ENCODE results near the gene NBR1.
"Not testable (repeated sequence)": the region's sequence is repeated elsewhere in the genome, so short reads cannot be mapped to it uniquely, and the experiment has no call there.

NBR1 gene

DNA sequence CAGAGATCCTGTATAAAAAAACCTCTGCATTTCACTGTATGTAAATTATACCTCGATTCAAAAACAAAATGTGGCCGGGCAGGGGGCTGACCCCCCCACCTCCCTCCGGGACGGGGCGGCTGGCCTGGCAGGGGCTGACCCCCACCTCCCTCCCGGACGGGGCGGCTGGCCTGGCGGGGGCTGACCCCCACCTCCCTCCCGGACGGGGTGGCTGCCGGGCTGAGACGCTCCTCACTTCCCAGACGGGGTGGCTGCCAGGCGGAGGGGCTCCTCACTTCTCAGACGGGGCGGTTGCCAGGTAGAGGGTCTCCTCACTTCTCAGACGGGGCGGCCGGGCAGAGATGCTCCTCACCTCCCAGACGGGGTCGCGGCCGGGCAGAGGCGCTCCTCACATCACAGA, 11.8 kb upstream of the NBR1 start:
- DNase-seq (ENCODE audit: low read depth, low spot score), result not testable (repeated sequence)

DNA sequence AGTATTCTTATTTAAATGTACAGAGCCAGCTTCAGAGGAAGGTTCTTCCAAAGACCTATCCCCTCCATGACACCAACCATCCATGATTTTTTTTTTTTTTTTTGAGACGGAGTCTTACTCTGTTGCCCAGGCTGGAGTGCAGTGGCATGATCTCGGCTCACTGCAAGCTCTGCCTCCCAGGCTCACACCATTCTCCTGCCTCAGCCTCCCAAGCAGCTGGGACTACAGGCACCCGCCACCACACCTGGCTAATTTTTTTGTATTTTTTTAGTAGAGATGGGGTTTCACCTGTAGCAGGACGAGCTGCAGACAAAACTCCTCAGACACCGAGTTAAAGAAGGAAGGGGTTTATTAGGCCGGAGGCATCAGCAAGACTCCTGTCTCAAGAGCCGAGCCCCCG, 11.1 kb upstream of the NBR1 start:
- DNase-seq (ENCODE audit: low read depth, low spot score), result not testable (repeated sequence)

DNA sequence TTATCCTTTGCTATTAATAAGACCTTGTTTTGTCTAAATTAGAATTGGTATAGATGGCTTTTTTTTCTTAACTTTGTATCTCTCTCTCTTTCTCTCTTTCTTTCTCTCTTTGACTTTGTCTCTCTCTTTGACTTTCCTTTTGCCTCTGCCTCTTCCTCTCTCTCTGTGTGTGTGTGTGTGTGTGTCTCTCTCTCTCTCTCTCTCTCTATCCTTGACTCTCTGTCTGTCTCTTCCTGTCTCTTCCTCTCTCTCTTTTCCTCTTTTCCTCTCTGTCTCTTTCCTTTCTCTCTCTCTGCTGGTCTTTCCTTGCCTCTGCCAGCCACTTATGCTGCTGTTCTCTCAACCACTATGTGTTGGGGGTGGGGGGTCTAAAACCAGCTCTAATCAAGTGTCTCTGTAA, 5.0 kb upstream of the NBR1 start:
- not testable (repeated sequence) for DNase-seq (ENCODE audit: low read depth, low spot score)

DNA sequence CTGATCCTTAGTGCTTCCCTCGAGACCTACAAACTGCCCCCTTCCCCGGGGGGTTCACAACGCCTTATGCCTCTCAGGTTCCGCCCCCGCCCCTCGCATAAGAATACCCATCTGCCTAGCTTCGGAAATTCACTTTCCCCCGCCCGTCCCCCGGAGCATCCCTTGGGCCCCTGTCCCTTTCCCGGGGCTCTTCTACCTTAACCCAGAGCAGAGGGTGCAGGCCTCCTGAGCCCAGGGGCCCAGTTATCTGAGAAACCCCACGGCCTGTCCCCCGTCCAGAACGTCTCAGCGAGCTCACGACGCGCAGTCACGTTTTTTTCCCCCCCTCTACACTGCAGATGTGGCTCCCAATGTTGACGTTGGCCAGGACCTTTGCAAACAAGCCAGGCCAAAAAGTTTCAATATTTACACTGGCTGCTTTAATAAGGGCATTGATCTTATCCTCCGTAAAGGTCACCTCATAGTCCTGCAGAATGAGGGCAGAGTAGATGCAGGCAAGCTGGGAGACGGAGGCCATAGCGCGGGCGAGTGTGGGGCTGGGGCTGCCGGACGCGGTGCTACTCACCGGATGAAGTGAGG, 1.4 kb upstream of the NBR1 start:
- DNase-seq (ENCODE audit: low read depth, low spot score), result no peak

DNA sequence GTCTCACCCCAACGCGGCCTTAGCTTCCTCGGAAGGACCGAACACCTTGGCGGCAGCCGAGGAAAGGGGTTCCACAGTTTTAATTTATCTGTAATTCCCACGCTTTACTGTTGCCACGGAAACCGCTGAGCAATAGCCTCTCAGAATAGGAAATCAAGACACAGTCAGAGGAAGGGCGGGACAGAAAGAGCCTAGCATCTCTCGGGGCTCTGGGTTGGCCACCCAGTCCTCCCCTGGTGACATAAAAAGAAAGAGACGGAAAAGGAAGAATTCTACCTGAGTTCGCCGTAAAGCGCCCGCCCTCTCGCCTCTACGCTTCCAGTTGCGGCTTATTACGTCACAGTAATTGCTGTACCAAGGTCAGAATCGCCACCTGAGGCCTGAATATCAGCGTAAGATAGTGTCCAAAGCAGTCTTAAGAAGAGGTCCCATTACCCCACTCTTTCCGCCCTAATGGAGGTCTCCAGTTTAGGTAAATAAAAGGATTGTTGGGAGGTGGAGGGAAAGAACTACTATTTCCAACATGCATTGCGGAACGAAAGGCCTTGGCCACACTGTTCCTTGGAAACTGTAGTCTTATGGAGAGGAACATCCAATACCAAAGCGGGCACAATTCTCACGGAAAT, 761 bp upstream of the NBR1 start:
- DNase-seq (ENCODE audit: low read depth, low spot score), result peak; percentile 80

DNA sequence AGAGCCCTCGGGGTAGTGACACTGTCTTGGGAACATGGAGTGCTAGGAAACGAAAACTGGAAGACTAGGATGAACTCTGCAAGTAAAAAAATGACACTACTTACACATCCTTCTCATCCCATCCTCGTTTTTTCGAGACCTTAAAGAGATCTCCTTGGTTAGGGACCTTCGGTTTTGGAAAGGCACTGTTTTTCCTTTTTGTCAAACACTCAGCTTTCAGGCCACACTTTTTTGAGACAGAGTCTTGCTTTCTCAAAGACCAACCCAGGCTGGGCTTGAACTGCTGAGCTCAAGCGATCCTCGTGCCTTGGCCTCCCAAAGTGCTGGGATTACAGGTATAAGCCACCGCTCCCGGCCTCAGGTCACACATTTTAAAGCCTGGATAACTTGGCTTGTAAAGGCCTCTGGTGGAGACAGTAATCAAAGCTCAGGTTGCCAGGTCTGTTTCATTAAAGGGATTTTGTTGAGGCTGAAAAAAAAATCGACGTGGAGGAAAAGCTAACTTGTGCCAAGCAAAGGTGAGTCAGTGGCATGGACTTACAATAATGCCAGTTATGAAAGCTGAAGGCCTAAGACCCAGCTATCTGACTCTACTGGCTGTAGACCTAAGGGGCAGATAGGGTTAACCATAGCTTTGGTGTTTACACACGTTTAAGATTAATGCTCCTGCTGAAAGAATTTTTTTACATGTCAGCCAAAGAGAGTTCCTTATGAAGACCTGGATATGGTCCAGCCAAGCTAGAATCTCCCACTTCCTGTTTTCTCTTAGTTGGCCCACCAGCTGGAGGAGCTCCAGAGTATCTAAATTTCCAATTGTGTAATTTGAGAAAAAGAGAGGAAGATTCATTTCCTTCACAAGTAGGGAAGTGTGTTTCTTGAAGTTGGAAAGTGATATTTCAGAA, 823 bp downstream of the NBR1 start:
- no peak for DNase-seq (ENCODE audit: low read depth, low spot score)

DNA sequence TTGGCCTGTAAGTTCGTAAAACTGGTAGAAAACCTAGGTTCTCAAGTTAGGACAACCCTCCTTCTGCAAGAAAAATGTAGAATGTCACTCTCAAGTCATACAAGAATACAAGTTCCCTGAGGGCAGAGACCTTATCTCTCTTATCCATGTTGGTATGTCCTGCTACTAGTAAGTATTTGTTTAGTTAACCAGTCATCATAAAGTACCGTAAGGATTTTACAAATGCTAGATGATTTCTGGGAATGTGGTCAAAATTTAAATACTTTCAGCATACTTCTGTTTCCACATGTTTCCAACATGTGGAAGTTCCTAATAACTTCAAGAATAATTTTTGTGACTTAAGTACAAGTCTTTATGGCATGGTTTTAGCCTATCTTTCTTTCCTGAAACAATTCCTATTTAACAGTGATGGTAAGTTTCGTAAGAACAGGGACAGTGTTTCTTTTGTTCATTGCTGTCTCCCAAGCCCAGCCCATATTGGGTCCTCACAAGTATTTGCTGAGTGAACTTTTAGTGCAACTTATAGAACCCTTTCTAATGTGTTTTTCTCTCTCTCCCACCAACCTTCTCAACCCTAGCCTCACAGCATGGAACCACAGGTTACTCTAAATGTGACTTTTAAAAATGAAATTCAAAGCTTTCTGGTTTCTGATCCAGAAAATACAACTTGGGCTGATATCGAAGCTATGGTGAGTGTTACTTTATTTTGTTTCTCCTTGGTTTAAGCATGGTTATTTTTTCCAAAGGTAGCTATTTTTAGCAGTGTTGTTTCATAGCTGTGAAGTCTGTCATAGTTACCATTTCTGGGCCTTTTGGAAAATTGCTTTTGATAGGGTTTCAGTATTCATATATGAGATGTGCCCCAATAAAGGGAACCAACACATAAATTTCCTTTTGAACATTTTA, 4.5 kb downstream of the NBR1 start:
- DNase-seq (ENCODE audit: low read depth, low spot score), result no peak

DNA sequence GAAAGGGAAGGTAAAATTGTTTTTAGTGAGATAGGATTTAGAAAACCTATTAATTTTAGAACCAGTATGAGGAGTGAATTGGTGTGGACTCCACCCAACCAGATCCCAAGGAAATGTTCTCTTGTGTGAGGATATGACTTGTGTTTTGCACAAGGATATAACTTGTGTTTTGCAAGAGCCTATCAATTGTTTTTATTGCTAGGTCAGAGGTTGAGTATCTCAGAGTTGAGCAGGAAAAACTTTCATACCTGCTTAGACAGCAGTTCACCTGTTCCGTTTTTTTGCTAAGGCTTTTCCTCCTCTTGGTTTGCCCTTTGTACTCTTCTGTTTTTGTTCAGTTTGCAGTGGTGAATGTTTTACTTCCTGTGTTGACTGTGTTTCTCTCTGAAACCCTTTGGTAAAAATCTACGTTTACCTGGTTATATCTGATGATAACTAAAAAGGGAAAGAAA, 5.1 kb downstream of the NBR1 start:
- DNase-seq (ENCODE audit: low read depth, low spot score), result no peak

DNA sequence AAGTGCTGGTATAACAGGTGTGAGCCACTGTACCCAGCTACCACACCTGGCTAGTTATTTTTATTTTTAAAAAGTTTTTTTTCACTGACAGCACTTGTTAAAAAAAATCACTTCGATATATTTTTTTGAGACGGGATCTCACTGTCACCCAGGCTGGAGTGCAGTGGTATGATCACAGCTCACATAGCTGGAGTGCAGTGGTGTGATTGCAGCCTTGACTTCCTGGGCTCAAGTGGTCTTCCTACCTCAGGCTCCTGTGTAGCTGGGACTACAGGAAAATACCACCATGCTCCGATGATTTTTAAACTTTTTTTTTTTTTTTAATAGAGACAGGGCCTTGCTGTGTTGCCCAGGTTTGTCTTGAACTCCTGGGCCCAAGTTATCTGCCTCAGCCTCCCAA, 12.9 kb downstream of the NBR1 start:
- no peak for DNase-seq (ENCODE audit: low read depth, low spot score)

DNA sequence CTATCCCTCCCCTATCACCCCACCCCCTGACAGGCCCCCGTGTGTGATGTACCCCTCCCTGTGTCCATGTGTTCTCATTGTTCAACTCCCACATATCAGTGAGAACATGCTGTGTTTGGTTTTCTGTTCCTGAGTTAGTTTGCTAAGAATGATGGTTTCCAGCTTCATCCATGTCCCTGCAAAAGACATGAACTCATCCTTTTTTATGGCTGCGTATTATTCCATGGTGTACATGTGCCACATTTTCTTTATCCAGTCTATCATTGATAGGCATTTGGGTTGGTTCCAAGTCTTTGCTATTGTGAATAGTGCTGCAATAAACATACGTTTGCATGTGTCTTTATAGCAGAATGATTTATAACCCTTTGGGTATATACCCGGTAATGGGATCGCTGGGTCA, 15.6 kb downstream of the NBR1 start:
- not testable (repeated sequence) for DNase-seq (ENCODE audit: low read depth, low spot score)

DNA sequence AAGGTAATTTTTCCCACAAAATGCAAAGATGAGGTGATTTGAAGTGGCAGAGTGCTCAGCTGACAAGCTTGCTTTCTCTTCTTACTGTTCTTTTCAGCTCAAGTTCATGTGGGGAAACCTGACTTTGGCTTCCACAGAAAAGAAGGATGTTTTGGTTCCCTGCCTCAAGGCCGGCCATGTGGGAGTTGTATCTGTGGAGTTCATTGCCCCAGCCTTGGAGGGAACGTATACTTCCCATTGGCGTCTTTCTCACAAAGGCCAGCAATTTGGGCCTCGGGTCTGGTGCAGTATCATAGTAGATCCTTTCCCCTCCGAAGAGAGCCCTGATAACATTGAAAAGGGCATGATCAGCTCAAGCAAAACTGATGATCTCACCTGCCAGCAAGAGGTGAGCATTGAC, 22.2 kb downstream of the NBR1 start:
- no peak for DNase-seq (ENCODE audit: low read depth, low spot score)

DNA sequence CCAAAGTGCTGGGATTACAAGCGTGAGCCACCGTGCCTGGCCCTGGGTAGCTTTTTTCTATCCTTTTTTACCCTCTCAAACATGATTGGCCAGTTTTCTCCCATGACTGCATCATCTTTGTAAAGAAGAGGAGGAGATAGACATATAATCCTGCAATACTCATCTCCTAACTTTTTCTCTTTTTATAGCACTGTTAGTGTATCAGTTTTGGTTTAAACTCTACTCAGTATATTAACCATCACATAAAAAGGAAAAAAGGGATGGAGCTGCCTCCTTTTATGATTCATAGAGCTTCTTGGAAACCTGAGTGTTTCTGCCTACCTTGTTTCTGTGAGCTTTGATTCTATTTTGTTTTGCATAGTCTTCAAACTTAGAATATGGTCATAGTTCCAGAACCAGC, 28.6 kb downstream of the NBR1 start:
- no peak for DNase-seq (ENCODE audit: low read depth, low spot score)

DNA sequence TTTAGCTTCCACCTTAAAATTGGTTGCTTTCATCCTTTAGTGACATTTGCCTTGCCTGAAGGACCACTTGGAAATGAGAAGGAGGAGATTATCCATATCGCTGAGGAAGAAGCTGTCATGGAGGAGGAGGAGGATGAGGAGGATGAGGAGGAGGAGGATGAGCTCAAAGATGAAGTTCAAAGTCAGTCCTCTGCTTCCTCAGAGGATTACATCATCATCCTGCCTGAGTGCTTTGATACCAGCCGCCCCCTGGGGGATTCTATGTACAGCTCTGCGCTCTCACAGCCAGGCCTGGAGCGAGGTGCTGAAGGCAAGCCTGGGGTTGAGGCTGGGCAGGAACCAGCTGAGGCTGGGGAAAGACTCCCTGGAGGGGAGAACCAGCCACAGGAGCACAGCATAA, 29.1 kb downstream of the NBR1 start:
- no peak for DNase-seq (ENCODE audit: low read depth, low spot score)

DNA sequence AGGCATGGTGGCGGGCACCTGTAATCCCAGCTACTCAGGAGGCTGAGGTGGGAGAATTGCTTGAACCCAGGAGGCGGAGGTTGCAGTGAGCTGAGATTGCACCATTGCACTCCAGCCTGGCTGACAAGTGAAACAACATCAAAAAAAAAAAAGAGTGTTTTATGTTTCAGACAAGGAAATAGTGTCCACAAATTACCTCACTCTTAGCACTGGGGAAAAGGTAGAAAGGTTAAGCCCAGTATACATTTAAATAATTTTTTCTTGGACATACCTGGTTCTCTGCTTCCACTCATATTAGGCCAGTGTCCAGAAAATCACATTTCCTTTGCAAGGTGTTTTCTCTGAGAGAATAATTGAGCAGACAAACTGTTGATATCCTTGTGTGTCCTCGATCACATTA, 32.0 kb downstream of the NBR1 start:
- DNase-seq (ENCODE audit: low read depth, low spot score), result not testable (repeated sequence)

DNA sequence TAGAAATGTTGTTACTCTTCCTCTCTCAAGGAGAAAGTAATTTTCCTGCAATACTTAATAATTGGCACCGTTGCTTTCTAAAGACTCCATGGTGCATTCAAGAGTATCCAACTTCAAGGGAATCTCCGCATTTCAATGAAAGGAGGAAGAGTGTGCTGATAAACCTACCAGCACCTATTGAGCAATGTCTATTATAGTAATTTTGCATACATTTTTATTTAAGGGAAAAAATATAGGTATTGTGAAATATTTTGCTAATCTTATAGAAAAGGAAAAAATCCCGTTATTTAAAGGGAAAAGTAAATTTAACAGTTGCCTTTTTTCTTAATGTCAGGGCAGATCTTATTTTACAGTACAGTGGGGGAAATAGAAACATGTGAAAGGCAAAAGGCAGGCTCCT, 39.6 kb downstream of the NBR1 start:
- DNase-seq (ENCODE audit: low read depth, low spot score), result no peak

DNA sequence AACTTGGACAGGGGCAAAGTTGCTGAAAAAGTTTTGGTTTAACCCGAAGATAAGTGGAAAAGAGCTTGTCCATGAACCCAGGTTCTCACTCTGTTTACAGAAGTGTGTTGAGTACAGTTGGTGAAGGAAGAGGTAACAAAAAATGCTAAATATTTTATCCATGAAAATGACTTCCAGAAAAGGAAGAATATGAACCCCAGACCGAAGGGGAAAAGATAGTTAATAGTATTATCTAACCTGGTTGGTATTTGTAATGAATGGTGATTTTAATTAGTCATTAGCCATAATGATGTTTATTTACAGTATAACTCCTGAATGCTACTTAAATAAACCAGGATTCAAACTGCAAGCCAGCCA, 40.1 kb downstream of the NBR1 start:
- DNase-seq (ENCODE audit: low read depth, low spot score), result no peak

DNA sequence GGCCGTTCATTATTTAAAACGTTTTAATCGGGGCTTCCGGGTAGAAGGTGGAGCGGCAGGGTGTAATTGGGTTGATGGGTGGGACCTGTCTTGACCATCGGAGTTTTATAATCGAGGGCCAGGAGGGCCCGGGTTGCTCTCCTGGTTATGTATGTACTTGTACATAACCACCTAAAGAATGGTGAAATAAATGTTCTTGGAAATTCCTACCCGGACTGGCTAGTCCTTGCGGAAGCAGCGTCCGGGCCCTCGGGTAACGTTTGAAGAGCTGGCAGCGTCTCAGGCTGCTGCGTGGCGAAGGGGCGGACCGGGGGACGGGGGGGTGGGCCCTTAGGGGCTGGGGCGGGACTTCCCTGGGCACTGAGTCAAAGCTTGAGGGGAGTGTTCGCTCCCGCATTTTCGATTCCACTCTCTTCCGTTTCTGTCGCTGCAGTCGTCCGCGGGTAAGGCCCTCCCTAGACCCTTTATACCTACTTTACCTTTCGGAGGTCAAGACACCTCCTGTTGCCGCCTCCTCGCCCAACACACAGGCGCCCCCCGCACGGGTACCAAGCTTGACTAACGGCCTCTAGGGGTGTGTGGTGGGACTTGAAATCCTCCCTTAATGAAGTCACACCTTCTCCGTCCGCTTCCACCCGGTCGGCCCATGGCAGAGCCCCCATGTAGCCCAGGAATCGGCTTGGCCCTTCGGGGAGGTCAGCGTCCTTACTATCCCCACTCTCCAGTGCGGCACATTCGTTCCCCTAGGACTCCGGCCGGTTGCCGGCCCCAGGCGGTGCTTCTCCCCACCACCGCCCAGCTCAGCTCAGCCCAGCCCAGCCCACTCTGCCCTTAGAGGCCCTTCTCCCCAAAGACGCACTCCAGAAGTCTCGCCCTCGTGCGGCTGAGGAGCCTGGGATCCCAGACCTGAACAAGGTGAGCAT, 40.7 kb downstream of the NBR1 start, which contains the start of gene TMEM106A:
Gene TMEM106A, plus strand, starts transcription at position 396 of the 923 bp plus-strand sequence. CDS start 1,167 bp downstream, outside the sequence.
- DNase-seq (ENCODE audit: low read depth, low spot score), result peak; percentile 52

DNA sequence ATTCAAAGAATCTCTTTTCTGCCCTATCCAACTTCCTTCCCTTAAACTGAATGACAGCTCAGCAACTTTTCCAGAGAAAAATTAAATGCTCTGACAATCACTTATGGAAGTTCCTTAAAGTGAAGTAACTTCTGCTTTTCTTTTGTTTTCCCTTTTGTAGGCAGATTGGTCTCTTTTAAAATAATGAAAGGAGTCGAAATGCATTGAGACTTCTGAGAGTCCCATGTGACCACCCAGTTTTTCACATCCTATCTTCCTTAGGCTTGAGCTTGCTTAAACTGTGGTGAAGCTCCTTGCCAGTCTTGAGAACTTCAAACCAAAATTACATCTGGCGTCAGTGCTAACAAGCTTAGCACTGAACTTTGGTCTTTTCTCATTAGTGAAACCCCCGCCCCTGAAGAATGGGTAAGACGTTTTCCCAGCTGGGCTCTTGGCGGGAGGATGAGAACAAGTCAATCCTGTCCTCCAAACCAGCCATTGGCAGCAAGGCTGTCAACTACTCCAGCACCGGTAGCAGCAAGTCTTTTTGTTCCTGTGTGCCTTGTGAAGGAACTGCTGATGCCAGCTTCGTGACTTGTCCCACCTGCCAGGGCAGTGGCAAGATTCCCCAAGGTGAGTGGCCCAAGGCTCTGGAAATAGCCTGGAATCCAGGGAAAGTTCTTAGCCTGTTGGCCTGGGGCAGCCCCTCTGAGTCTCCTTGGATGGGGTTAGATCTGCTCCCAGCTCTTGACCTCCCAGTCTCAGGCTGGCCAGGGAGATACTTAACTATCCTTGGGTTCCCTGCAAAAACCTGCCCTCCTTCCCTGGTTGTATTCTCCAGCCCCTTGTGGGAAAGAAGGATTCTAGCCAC, 41.9 kb downstream of the NBR1 start:
- DNase-seq (ENCODE audit: low read depth, low spot score), result no peak

DNA sequence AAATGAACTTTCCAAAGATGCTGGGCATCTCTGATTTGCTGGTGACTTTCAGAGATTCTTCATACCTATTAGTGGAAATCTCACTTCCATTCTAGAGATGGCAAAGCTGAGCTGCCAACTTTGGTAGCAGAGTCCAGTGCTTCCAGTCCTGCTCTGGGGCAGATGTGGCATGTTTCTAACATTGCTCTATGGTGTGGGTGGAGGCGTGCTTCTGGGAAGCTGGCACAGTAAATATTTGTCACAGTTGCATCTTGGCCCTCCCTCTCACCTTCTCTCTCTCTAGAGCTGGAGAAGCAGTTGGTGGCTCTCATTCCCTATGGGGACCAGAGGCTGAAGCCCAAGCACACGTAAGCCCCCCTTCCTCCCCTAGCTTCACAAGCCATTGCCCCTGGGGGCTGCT, 42.5 kb downstream of the NBR1 start:
- DNase-seq (ENCODE audit: low read depth, low spot score), result no peak

DNA sequence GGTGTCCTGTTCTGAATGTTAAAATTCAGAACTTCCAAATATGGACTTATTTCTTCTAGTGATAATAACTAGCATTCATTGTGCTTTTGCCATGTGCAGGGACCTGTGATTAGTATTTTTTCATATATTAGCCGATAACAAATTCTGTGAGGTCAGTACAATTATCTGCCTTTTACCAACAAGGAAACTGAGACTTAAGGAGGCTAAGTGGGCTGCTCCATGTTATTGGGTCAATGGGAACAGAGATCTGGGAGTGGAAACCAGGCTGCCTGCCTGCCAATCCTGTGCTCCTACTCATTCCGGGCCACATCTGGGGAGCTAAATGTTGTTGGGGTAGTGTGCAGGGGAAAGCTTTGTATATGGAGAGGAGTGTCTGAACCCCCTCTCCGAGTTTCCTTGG, 44.3 kb downstream of the NBR1 start:
- DNase-seq (ENCODE audit: low read depth, low spot score), result no peak
